Peyer's patch (tissue), 4 donors: ENCODE measurements around the gene DEGS2. TPM values are rescaled to one million over a fixed set of nuclear protein-coding genes. Genes with fewer than 3 reads are reported as not detected.
A peak's percentile ranks its signal among the peaks of the same experiment; 100 is the strongest.

Source experiments
- DNase-seq, 3 donors: peaks; one replicate each; pipeline ENCODE4 v3.0.0-alpha.2; 2017 to 2019
- H3K27ac ChIP-seq, 4 donors: fragments of 200-600 bp; sonication (generic); one replicate each; pipeline ENCODE4 v1.5.1; 2016 to 2019
- H3K27me3 ChIP-seq, 2 donors: fragments of 200-600 bp; sonication (generic); one replicate each; pipeline ENCODE4 v1.5.1; 2019
- H3K36me3 ChIP-seq, 3 donors: fragments of 200-600 bp; sonication (generic); one replicate each; pipeline ENCODE4 v1.5.1; 2016 to 2019
- H3K4me1 ChIP-seq, 4 donors: fragments of 200-600 bp; sonication (generic); one replicate each; pipeline ENCODE4 v1.5.1; 2016 to 2019
- H3K4me3 ChIP-seq, 4 donors: fragments of 200-600 bp; sonication (generic); 1 replicate in 3 of 4; 2 replicates in 1 of 4; pipeline ENCODE4 v1.5.1; 2016 to 2019; ENCODE audit warnings: mild to moderate bottlenecking in 1 of 4
- H3K9me3 ChIP-seq, 4 donors: fragments of 200-600 bp; sonication (generic); one replicate each; pipeline ENCODE4 v1.5.1; 2016 to 2019; ENCODE audit warnings: mild to moderate bottlenecking in 1 of 4
- CTCF ChIP-seq, 6 experiments: fragments of 450-650 bp in 4 of 6; fragments of 200-600 bp in 2 of 6; sonication (generic) in 1 of 6; IDR thresholded peaks; one replicate each; pipeline ENCODE4 v1.5.1; 2017 to 2019; ENCODE audit warnings: antibody characterized with exemption in 6 of 6, mild to moderate bottlenecking in 3 of 6, moderate library complexity in 1 of 6
- POLR2A ChIP-seq, 2 donors: fragments of 450-650 bp; IDR thresholded peaks; one replicate each; pipeline ENCODE4 v1.5.1; 2017; ENCODE audit warnings: antibody characterized with exemption in 2 of 2, mild to moderate bottlenecking in 2 of 2, moderate library complexity in 2 of 2
- total RNA-seq, 4 donors: library from RNA; depleted of rRNA; stranded (reverse); fragments of >200 nt; gene quantifications; one replicate each; pipeline ENCODE4 v1.1.0, GENCODE V29; 2016

Gene DEGS2
- total RNA-seq, 4 donors from 2014 or later = 13.2 to 96.5 (median 77.8) TPM

GRCh38 chr14:100138955-100139354, 20.5 kb downstream of the DEGS2 start:
- Histone ChIP-seq H3K27me3 (no peaks in the 10 kb centered on the region), H3K36me3 (peaks cover 0 to 52% (median 0%) of the 10 kb centered on the region in 3 donors), H3K4me1 (peaks cover 0 to 41% (median 8%) of the 10 kb centered on the region in 4 donors), H3K27ac (peak overlapping the region in 1 of 4 donors; percentile 6), H3K4me3 (no peak overlapping the region), H3K9me3 (no peaks in the 10 kb centered on the region)
- no peak for TF ChIP-seq CTCF (IDR thresholded peaks at IDR 0.05)
- TF ChIP-seq POLR2A (IDR thresholded peaks at IDR 0.05) = no peak
- DNase-seq = no peak

- Histone ChIP-seq H3K4me1 (peaks cover 0 to 34% (median 8%) of the 10 kb centered on the region in 4 donors), H3K36me3 (peaks cover 0 to 60% (median 0%) of the 10 kb centered on the region in 3 donors), H3K27ac (peak overlapping the region in 1 of 4 donors; percentile 6), H3K27me3 (no peaks in the 10 kb centered on the region), H3K4me3 (no peak overlapping the region), H3K9me3 (no peaks in the 10 kb centered on the region)
- no peak for TF ChIP-seq POLR2A (IDR thresholded peaks at IDR 0.05)
- TF ChIP-seq CTCF (IDR thresholded peaks at IDR 0.05) = no peak
- DNase-seq = peak in 2 of 3 donors; percentile 47 to 73
These were observed 21.2 kb downstream of the DEGS2 start for GRCh38 chr14:100138082-100138787.

- TF ChIP-seq POLR2A (IDR thresholded peaks at IDR 0.05) = no peak
- no peak for TF ChIP-seq CTCF (IDR thresholded peaks at IDR 0.05)
- no peaks in the 10 kb centered on the region for H3K9me3 ChIP-seq
- H3K36me3 ChIP-seq = peaks cover 0 to 66% (median 0%) of the 10 kb centered on the region in 3 donors
- H3K27me3 ChIP-seq = no peaks in the 10 kb centered on the region
- peaks cover 0 to 23% (median 6%) of the 10 kb centered on the region in 4 donors for H3K4me1 ChIP-seq
- no peak for DNase-seq
- H3K4me3 ChIP-seq = no peak overlapping the region
- peak overlapping the region in 1 of 4 donors; percentile 6 for H3K27ac ChIP-seq
These were observed 22.3 kb downstream of the DEGS2 start for GRCh38 chr14:100137173-100137572.

- Histone ChIP-seq H3K36me3 (peaks cover 0 to 63% (median 0%) of the 10 kb centered on the region in 3 donors), H3K27me3 (no peaks in the 10 kb centered on the region), H3K27ac (no peak overlapping the region), H3K4me3 (no peak overlapping the region), H3K4me1 (peaks cover 0 to 13% (median 5%) of the 10 kb centered on the region in 4 donors), H3K9me3 (no peaks in the 10 kb centered on the region)
- no peak for DNase-seq
- TF ChIP-seq POLR2A (IDR thresholded peaks at IDR 0.05) (no peak), CTCF (IDR thresholded peaks at IDR 0.05) (no peak)
These were observed 23.7 kb downstream of the DEGS2 start for GRCh38 chr14:100135784-100136183.

GRCh38 chr14:100135073-100135472, 24.4 kb downstream of the DEGS2 start:
- Histone ChIP-seq H3K36me3 (peaks cover 0 to 67% (median 0%) of the 10 kb centered on the region in 3 donors), H3K27me3 (no peaks in the 10 kb centered on the region), H3K4me3 (no peak overlapping the region), H3K9me3 (no peaks in the 10 kb centered on the region), H3K27ac (no peak overlapping the region), H3K4me1 (peaks cover 0 to 13% (median 1%) of the 10 kb centered on the region in 4 donors)
- no peak for TF ChIP-seq POLR2A (IDR thresholded peaks at IDR 0.05)
- no peak for TF ChIP-seq CTCF (IDR thresholded peaks at IDR 0.05)
- no peak for DNase-seq
